ENCODE measurements around the gene ARHGEF26. TPM values are rescaled to one million over a fixed set of nuclear protein-coding genes. Genes with fewer than 3 reads are reported as not detected.

The ARHGEF26 gene
- total and polyA plus RNA-seq, 4 donors: 12.3 to 45.5 (median 28.5) TPM

DNA sequence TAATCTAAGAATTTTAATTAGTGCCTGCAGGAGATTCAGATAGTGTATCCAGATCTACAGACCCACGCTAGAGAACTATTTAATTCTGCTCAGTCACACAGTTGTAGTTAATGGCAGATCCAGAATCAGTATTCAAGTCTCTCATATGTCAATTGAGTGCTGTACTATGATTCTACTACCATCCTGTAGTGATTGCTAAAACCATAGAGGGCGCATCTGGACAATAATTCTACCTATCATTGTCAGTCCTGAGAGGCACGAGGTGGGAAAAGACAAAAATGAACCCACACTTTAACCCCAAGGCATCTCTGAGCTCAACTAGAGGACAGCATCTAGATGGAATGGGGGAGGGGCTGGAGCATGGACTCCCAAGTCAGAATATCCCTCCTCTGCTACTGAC lies 180.4 kb downstream of the ARHGEF26 start:
- Histone ChIP-seq H3K27ac (ENCODE audit: low read depth in 1 of 2, low read length in 1 of 2) (no peak overlapping the region), H3K4me3 (no peak overlapping the region), H3K9me3 (ENCODE audit: control insufficient read depth in 4 of 4, insufficient read depth in 3 of 4, low read length in 3 of 4) (no peaks in the 10 kb centered on the region), H3K4me1 (ENCODE audit: control insufficient read depth in 5 of 5, insufficient read depth in 5 of 5, low read length in 5 of 5) (no peaks in the 10 kb centered on the region), H3K9ac (ENCODE audit: insufficient read depth in 1 of 2, low read length in 2 of 2) (no peak overlapping the region), H3K27me3 (ENCODE audit: control insufficient read depth in 3 of 3, insufficient read depth in 3 of 3, low read length in 2 of 3) (no peaks in the 10 kb centered on the region), H3K36me3 (ENCODE audit: control insufficient read depth in 4 of 4, insufficient read depth in 4 of 4, low read length in 4 of 4) (peaks cover 17 to 49% (median 37%) of the 10 kb centered on the region in 4 donors)
- no peak for DNase-seq
- no peak for ATAC-seq (ENCODE audit: insufficient read depth, low FRiP score)
- WGBS, 2 donors: 89 to 96% methylated on average over 3 of the region's 3 CpGs
- TF ChIP-seq, protein P1, sequence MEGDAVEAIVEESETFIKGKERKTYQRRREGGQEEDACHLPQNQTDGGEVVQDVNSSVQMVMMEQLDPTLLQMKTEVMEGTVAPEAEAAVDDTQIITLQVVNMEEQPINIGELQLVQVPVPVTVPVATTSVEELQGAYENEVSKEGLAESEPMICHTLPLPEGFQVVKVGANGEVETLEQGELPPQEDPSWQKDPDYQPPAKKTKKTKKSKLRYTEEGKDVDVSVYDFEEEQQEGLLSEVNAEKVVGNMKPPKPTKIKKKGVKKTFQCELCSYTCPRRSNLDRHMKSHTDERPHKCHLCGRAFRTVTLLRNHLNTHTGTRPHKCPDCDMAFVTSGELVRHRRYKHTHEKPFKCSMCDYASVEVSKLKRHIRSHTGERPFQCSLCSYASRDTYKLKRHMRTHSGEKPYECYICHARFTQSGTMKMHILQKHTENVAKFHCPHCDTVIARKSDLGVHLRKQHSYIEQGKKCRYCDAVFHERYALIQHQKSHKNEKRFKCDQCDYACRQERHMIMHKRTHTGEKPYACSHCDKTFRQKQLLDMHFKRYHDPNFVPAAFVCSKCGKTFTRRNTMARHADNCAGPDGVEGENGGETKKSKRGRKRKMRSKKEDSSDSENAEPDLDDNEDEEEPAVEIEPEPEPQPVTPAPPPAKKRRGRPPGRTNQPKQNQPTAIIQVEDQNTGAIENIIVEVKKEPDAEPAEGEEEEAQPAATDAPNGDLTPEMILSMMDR (IDR thresholded peaks at IDR 0.05; ENCODE audit: control extremely low read depth, extremely low read depth): no peak

DNA sequence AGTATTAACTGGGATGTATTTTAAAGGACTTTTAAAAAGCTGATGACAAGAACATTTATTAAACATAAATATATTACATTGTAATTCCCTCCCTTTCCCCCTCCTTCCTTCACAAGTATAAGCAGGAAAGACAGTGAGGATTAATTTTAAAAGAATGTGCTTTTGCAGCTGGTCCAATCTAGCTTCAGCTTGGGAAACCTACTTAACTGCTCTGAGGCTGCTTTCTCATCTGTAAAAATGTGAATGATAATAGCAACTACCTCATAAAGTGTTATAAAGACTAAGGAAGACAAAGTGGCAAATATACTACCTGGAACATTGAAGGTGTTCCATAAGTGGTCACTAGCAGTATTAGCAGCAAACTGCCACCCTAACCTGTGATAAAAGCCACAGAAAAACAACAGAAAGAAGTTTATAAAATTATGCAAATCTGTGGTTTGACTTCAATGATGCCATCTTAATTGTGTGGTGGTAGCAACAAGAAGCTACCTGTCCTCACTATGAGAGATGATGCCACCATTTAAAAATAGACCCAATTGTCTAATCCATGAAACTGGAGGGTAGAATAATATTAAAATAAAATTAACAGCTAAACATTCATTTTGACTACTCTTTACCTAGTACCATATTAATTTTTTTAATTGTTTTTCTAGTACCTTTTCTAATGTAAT lies 183.1 kb downstream of the ARHGEF26 start:
- ATAC-seq (ENCODE audit: insufficient read depth, low FRiP score) (no peak), DNase-seq (no peak)
- Histone ChIP-seq H3K9ac (ENCODE audit: insufficient read depth in 1 of 2, low read length in 2 of 2) (no peak overlapping the region), H3K4me3 (no peak overlapping the region), H3K9me3 (ENCODE audit: control insufficient read depth in 4 of 4, insufficient read depth in 3 of 4, low read length in 3 of 4) (no peaks in the 10 kb centered on the region), H3K27me3 (ENCODE audit: control insufficient read depth in 3 of 3, insufficient read depth in 3 of 3, low read length in 2 of 3) (no peaks in the 10 kb centered on the region), H3K27ac (ENCODE audit: low read depth in 1 of 2, low read length in 1 of 2) (no peak overlapping the region), H3K36me3 (ENCODE audit: control insufficient read depth in 4 of 4, insufficient read depth in 4 of 4, low read length in 4 of 4) (peaks cover 16 to 51% (median 43%) of the 10 kb centered on the region in 4 donors), H3K4me1 (ENCODE audit: control insufficient read depth in 5 of 5, insufficient read depth in 5 of 5, low read length in 5 of 5) (no peaks in the 10 kb centered on the region)
- TF ChIP-seq, protein P1 (IDR thresholded peaks at IDR 0.05; ENCODE audit: control extremely low read depth, extremely low read depth): no peak

DNA sequence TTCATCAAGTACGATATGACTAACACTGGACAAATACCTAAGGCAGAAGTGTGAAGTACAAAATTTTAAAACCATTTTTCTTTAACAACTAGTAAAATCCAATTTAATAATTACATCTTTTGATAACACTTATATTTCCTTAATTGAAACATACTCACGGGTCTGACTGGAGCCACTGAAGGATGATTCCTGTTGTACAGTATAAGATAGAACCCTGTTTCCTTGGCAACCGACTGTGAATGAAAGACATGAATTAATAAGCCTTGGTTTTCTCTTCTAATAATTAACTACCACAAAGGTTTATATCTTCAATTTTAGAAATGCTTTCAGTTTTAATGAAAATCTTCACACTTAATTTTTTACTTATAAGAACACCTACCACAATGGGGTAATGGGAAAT lies 183.7 kb downstream of the ARHGEF26 start:
- WGBS, 2 donors: 94 to 97% methylated on average over 3 of the region's 3 CpGs
- no peaks in the 10 kb centered on the region for H3K9me3 ChIP-seq (ENCODE audit: control insufficient read depth in 4 of 4, insufficient read depth in 3 of 4, low read length in 3 of 4)
- H3K9ac ChIP-seq (ENCODE audit: insufficient read depth in 1 of 2, low read length in 2 of 2): no peak overlapping the region
- H3K4me3 ChIP-seq: no peak overlapping the region
- TF ChIP-seq, protein P1 (IDR thresholded peaks at IDR 0.05; ENCODE audit: control extremely low read depth, extremely low read depth): no peak
- no peaks in the 10 kb centered on the region for H3K4me1 ChIP-seq (ENCODE audit: control insufficient read depth in 5 of 5, insufficient read depth in 5 of 5, low read length in 5 of 5)
- ATAC-seq (ENCODE audit: insufficient read depth, low FRiP score) (no peak), DNase-seq (no peak)
- peaks cover 15 to 51% (median 41%) of the 10 kb centered on the region in 4 donors for H3K36me3 ChIP-seq (ENCODE audit: control insufficient read depth in 4 of 4, insufficient read depth in 4 of 4, low read length in 4 of 4)
- H3K27ac ChIP-seq (ENCODE audit: low read depth in 1 of 2, low read length in 1 of 2): no peak overlapping the region
- H3K27me3 ChIP-seq (ENCODE audit: control insufficient read depth in 3 of 3, insufficient read depth in 3 of 3, low read length in 2 of 3): no peaks in the 10 kb centered on the region

DNA sequence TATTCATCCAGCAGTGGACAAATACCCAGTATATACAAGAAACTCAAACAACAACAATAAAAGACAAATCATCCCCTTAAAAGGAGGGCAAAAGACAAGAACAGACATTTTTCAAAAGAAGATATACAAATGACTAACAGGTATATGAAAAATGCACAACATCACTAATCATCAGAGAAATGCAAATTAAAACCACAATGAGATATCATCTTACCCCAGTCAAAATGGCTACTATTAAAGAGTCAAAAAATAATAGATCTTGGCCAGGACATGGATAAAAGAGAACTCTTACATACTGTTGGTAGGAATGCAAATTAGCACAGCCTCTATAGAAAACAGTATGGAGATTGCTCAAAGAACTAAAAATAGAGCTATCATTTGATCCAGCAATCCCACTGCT lies 186.2 kb downstream of the ARHGEF26 start:
- Histone ChIP-seq H3K4me3 (no peak overlapping the region), H3K27ac (ENCODE audit: low read depth in 1 of 2, low read length in 1 of 2) (no peak overlapping the region), H3K36me3 (ENCODE audit: control insufficient read depth in 4 of 4, insufficient read depth in 4 of 4, low read length in 4 of 4) (peaks cover 8 to 41% (median 25%) of the 10 kb centered on the region in 4 donors), H3K4me1 (ENCODE audit: control insufficient read depth in 5 of 5, insufficient read depth in 5 of 5, low read length in 5 of 5) (no peaks in the 10 kb centered on the region), H3K27me3 (ENCODE audit: control insufficient read depth in 3 of 3, insufficient read depth in 3 of 3, low read length in 2 of 3) (no peaks in the 10 kb centered on the region), H3K9ac (ENCODE audit: insufficient read depth in 1 of 2, low read length in 2 of 2) (no peak overlapping the region), H3K9me3 (ENCODE audit: control insufficient read depth in 4 of 4, insufficient read depth in 3 of 4, low read length in 3 of 4) (no peaks in the 10 kb centered on the region)
- TF ChIP-seq, protein P1 (IDR thresholded peaks at IDR 0.05; ENCODE audit: control extremely low read depth, extremely low read depth): no peak
- ATAC-seq (ENCODE audit: insufficient read depth, low FRiP score) (no peak), DNase-seq (no peak)
